HepG2 (cell line): ENCODE measurements around the gene NOTUM. TPM values are rescaled to one million over a fixed set of nuclear protein-coding genes. Genes with fewer than 3 reads are reported as not detected.

Source experiments
- E2F5 ChIP-seq: sonication (generic); formaldehyde crosslinking; conservative IDR thresholded peaks from 2 replicates; pipeline ENCODE4 v1.4.0; 2020; ENCODE audit warnings: missing genetic modification reagents
- ERF ChIP-seq: IDR thresholded peaks from 2 replicates; pipeline ENCODE4 v1.6.1; 2018; ENCODE audit warnings: missing biosample characterization, missing genetic modification reagents
- EZH2 ChIP-seq: conservative IDR thresholded peaks from 2 replicates; pipeline ENCODE4 v1.6.1; 2012; ENCODE audit warnings: mild to moderate bottlenecking, low read depth, low read length, moderate library complexity
- GPBP1L1 ChIP-seq: sonication (generic); formaldehyde crosslinking; IDR thresholded peaks from 2 replicates; pipeline ENCODE4 v1.5.0; 2020; ENCODE audit warnings: mild to moderate bottlenecking, missing genetic modification reagents
- HOXA7 ChIP-seq: sonication (generic); formaldehyde crosslinking; IDR thresholded peaks from 2 replicates; pipeline ENCODE4 v1.8.1; 2022; ENCODE audit warnings: mild to moderate bottlenecking, missing genetic modification reagents, moderate library complexity
- ISX ChIP-seq: sonication (generic); formaldehyde crosslinking; conservative IDR thresholded peaks from 2 replicates; pipeline ENCODE4 v1.5.0; 2020; ENCODE audit warnings: missing genetic modification reagents
- KLF11 ChIP-seq: IDR thresholded peaks from 2 replicates; pipeline ENCODE4 v1.6.1; 2016; ENCODE audit warnings: missing compliant biosample characterization
- MAF1 ChIP-seq: sonication (generic); formaldehyde crosslinking; IDR thresholded peaks from 2 replicates; pipeline ENCODE4 v1.5.0; 2020; ENCODE audit warnings: missing genetic modification reagents, borderline replicate concordance
- MTERF4 ChIP-seq: sonication (generic); formaldehyde crosslinking; IDR thresholded peaks from 2 replicates; pipeline ENCODE4 v1.8.0; 2023; ENCODE audit warnings: mild to moderate bottlenecking, missing genetic modification reagents
- NFATC3 ChIP-seq: sonication (generic); formaldehyde crosslinking; IDR thresholded peaks from 2 replicates; pipeline ENCODE4 v1.5.1; 2020; ENCODE audit warnings: mild to moderate bottlenecking, missing genetic modification reagents
- POLR2A ChIP-seq, 2 experiments: IDR thresholded peaks; 2 replicates each; pipeline ENCODE4 v1.6.1; 2011; ENCODE audit warnings: low read depth in 2 of 2, low read length in 2 of 2, mild to moderate bottlenecking in 1 of 2, moderate library complexity in 1 of 2; ENCODE audit not compliant: insufficient read depth in 1 of 2
- RBM39 ChIP-seq: fragments of 200-400 bp; formaldehyde crosslinking; IDR thresholded peaks from one replicate; pipeline ENCODE4 v1.6.1; 2018; ENCODE audit warnings: antibody characterized with exemption, mild to moderate bottlenecking, low read depth, low read length; ENCODE audit not compliant: poor library complexity, severe bottlenecking
- SNAPC4 ChIP-seq: sonication (generic); formaldehyde crosslinking; IDR thresholded peaks from 2 replicates; pipeline ENCODE4 v1.4.0; 2020; ENCODE audit warnings: mild to moderate bottlenecking, missing genetic modification reagents
- UBTF ChIP-seq: sonication (generic); formaldehyde crosslinking; IDR thresholded peaks from 2 replicates; pipeline ENCODE4 v1.4.0; 2020; ENCODE audit warnings: mild to moderate bottlenecking, missing genetic modification reagents
- ZBTB14 ChIP-seq: sonication (generic); formaldehyde crosslinking; IDR thresholded peaks from 2 replicates; pipeline ENCODE4 v1.4.0; 2020; ENCODE audit warnings: missing genetic modification reagents
- ZNF605 ChIP-seq: sonication (generic); formaldehyde crosslinking; IDR thresholded peaks from 2 replicates; pipeline ENCODE4 v1.8.0; 2022; ENCODE audit warnings: mild to moderate bottlenecking, missing genetic modification reagents
- ZNF773 ChIP-seq: sonication (generic); formaldehyde crosslinking; IDR thresholded peaks from 2 replicates; pipeline ENCODE4 v1.4.0; 2020; ENCODE audit warnings: missing genetic modification reagents, borderline replicate concordance
- ZSCAN9 ChIP-seq: IDR thresholded peaks from 2 replicates; pipeline ENCODE4 v1.6.1; 2016; ENCODE audit warnings: borderline replicate concordance
- polyA plus RNA-seq, 8 experiments: library from polyadenylated mRNA; depleted of rRNA in 3 of 8; stranded (reverse) in 7 of 8; unstranded in 1 of 8; fragments of >200 nt; fragmentation: Illumina TruSeq in 4 of 8; extraction: Trizol in 4 of 8; gene quantifications; 2 replicates each; pipeline versions ENCODE4 v1.2.1 to v1.2.3, GENCODE V29; 2011 to 2016; ENCODE audit warnings: low read depth in 4 of 8, missing spikeins in 1 of 8, mixed read lengths in 1 of 8; ENCODE audit not compliant: insufficient read depth in 1 of 8
- total RNA-seq, 5 experiments: library from RNA; depleted of rRNA; stranded (reverse); fragments of >200 nt; fragmentation: Illumina TruSeq; extraction: Trizol; gene quantifications; 2 replicates each; pipeline ENCODE4 v1.2.3, GENCODE V29; 2016; ENCODE audit warnings: low read depth in 1 of 5

The NOTUM gene
- total and polyA plus RNA-seq, 2 of the 13 experiments (the other 11 are each of a cell fraction or from before 2014, with no cell fraction given): 150 to 160 TPM

GRCh38 chr17:81977211-81977808 lies 16.3 kb upstream of the NOTUM start, which contains the start of gene ASPSCR1 (continued):
- 0 out of 2 replicates have a peak, but pooled peaks have one; percentile 62 for TF ChIP-seq MAF1
- peak; percentile 72 for TF ChIP-seq ZBTB14
- no peak for TF ChIP-seq ZNF605 (CRISPR knock-in tag)
- no peak for TF ChIP-seq RBM39
- TF ChIP-seq POLR2A (IDR thresholded peaks at IDR 0.05; ENCODE audit: insufficient read depth in 1 of 2, low read depth in 2 of 2, low read length in 2 of 2): peak; percentile 68 to 95
- TF ChIP-seq GPBP1L1 (CRISPR knock-in tag): no peak
- no peak for TF ChIP-seq NFATC3
- TF ChIP-seq ISX (CRISPR knock-in tag): peak; percentile 8; the same call in 1 of the 2 replicates
- 0 out of 2 replicates have a peak, but pooled peaks have one; percentile 47 for TF ChIP-seq SNAPC4
- peak; percentile 97 for TF ChIP-seq MTERF4 (CRISPR knock-in tag)
- peak; percentile 51; the same call in 1 of the 2 replicates for TF ChIP-seq UBTF (CRISPR knock-in tag)
- no peak; the same call in 1 of the 2 replicates for TF ChIP-seq ZSCAN9 (CRISPR knock-in tag)
- TF ChIP-seq KLF11 (CRISPR knock-in tag): no peak
- TF ChIP-seq ZNF773: peak; percentile 38; the same call in 1 of the 2 replicates
- peak; percentile 75 for TF ChIP-seq ERF (CRISPR knock-in tag)
- peak; percentile 70 for TF ChIP-seq E2F5 (CRISPR knock-in tag)
- no peak for TF ChIP-seq HOXA7 (CRISPR knock-in tag)
- TF ChIP-seq EZH2: no peak
